ELF-1 (cell line): ENCODE data around the gene STAT6.
A peak's percentile ranks its signal among the peaks of the same experiment; 100 is the strongest.
"Not testable (repeated sequence)": the region's sequence is repeated elsewhere in the genome, so short reads cannot be mapped to it uniquely, and the experiment has no call there.

Source experiments
- DNase-seq: peaks from one replicate; pipeline ENCODE4 v3.0.0-alpha.2; 2016; ENCODE audit warnings: low read depth, low spot score

Gene STAT6

DNA sequence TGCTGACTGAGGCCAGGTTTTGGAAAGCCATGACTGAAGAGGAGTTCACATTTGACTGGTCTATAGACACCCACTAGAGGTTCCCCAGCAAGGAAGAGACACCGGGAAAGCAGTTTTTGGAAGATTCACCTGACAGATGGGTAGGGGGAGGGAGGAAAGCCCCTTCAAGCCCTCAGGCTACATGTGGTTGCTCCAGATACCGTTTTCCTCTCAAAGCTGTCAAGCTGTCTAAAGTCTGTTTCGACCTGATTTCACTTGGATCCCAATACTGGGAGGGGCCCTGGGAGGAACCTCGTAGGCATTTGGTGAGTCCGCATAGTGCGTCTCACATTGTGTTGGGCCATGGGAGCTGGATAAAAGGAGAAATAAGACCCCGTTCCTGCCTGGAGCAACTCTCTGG is 15.4 kb upstream of the STAT6 start:
- DNase-seq = peak; percentile 59

DNA sequence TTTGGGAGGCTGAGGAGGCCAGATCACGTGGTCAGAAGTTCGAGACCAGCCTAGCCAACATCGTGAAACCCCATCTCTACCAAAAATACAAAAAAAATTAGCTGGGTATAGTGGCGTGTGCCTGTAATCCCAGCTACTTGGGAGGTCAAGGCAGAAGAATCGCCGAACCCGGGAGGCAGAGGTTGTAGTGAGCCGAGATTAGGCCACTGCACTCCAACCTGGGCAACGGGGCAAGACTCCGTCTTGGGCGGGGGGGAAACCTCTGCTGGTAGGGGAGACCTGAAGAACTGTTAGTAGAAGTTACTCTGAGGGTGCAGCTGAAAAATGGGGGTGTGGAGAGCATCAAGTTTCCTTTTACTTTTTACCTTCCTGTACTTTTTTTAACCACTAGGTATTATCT is 14.9 kb upstream of the STAT6 start:
- no peak for DNase-seq

GRCh38 chr12:57124261-57124877 is 13.2 kb upstream of the STAT6 start:
- peak; percentile 83 for DNase-seq

GRCh38 chr12:57123813-57124212 is 12.7 kb upstream of the STAT6 start:
- no peak for DNase-seq

GRCh38 chr12:57120718-57121117 is 9.6 kb upstream of the STAT6 start:
- not testable (repeated sequence) for DNase-seq

DNA sequence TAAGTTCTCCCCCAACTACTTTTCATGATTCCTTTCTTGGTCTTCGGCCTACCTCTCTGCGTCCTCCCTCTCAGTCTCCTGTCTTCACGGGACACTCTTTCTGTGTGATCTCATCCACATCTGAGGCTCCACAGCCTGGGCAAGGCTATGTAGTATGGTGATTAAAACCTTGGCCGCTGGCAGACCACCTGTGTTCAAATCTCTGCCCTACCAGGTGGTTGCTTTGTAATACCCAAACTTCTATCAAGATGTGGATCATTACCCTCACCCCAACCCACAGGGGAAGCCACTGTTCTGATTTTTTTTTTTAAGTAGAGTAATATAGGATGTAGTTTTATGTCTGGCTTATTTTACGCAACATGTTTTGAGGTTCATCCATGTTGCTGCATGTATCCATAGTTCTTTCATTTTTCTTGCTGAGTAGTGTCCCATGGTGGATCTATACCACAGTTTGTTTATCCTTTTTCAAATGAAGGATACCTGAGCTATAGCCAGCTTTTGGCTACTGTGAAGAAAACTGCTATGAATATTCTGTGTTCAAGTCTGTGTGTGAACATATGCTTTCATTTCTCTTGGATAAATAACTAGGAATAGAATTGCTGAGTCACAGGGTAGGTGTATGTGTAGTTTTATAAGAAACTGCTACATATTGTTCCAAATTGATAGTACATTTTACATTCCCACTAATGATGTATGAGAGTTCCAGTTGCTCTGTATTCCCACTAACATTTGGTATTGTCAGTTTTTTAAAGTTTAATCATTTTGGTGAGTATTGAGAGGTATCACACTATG is 8.3 kb upstream of the STAT6 start:
- no peak for DNase-seq

DNA sequence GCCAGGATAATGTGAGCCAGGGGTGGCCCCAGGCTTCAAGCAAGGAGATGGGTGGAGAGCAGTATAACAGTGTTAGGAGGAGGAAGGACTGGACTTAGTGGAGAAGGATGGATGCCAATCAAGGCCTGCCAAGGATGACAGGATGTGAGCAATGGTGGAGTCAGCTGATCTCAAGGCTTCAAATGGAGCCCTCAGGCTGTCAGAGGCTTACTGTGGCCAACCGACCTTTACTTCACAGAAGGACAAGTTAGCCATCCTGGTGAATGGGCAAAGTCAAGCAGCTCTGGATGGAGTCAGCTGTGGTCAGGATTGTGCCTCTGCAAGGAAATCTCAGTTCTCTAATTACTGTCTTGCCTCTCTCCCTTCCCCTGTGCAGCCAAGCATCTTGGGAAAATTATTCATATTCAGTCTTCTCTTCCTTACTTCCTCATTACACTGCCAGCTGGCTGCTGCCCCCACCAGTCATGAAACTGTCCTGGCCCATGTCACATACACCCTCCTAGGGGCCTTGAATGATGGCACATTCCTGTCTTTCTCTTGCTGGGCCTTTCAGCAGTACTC is 7.6 kb upstream of the STAT6 start:
- DNase-seq = no peak

DNA sequence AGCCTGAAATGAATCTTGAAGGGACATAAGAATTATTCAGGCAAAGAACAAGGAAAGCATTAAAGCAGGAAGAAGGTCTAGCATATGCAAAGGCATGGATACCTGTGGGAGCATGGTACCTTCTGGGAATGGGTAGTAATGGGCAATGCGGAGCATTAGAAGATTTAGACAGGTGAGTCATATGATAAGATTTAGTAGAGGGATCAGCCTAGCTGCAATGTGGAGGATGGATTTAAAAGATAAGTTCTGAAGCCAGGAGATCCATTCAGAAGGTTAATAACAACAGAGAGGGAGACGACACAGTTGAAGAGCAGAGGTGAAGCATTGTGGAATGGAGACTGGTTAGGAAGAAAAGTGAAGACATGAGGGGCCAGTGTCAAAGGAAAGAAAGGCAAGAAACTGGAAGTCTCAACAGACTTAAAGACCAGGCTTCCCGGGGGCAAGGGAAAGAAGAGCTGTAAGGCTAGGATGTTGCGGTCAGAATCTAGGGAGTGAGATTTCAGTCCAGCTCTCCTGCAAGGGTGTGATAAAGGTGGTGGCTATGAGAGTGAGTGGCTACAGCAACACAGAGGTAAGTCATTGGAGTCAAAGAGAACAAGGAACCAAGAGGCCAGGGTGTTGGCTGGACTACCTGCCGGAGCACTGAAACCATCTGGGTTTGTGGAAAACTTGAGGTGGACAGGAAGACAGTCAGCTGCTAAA is 5.6 kb upstream of the STAT6 start:
- no peak for DNase-seq

DNA sequence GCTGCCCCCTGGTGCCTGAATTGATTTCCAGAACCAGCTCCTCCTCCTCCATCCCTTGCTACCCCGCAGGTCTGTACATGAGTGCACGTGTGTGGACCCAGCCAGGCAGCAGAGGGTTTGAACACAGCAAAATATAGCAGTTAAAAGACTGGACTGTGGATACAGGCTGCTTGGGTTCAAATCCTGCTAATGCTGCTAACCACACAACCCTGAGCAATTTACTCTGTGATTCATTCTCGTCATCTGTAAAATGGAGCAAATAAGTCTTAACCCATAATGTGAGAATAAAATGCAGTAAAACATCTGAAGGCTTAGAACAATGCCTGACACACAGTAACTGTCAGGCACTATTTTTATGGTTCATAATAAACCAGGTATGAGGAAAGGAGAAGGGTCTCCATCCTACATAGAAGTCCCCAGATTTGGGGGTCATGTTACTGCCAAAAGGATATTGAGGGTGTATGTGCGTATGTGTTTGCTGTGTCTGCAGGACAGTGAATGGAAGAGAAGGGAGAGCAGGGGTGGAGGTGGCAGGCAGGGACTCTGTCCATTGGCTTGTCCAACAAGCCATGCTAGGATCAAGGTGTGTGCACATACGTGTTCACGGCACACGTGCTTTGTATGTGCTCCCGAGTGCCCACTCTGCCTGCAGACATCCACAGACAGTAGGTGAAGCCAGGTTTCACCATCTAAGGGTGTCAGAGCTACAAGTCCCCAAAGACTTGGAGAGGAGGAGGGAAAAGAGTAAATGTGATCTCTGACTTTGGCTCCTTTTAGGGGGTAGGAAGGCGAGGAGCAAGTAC is 1.5 kb upstream of the STAT6 start:
- no peak for DNase-seq

- DNase-seq = peak; percentile 90
Observed at GRCh38 chr12:57110104-57111030, 795 bp downstream of the STAT6 start.

DNA sequence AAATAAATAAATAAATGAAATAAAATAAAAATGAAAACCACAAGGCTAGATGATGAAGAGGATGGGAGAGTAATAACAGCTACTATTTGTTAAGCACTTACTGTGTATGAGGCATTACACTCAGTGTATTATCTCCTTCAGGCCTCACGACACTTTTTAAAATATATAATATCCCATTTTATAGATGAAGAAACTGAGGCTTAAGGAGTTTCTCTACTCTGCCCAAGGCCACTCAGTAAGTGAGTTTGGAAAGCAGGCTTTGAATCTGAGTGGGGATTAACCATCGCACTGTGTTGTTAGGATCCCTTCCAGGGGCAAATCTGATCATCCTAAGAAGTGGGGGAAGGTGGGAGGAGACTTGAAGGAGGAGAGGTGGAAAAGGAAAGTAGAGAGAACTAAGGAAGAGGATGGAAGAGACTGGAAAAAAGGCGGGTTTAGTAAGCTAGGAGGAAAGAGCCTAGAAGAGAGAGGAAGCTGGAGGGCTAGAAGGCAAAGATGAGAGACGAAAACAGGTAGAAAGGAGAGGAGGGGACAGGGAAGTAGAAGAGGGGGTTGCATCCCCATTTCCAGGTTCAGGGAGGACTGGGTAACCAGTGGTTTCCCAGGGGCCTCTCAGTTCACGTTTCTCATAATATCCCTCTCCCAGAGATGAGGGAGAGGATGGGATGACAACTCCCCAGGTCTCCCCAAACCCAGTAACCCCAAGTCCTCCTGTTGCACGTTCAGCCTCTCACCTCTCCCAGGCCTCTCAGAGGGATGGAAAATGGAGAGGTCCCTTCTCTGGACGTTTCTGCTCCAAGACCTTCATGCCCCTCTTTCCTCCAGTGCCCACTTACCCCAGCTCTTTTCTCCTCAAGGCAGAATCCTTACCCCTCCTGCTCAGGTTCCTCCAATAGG is 1.7 kb downstream of the STAT6 start:
- no peak for DNase-seq

GRCh38 chr12:57107456-57108155 is 3.6 kb downstream of the STAT6 start:
- DNase-seq = no peak

DNA sequence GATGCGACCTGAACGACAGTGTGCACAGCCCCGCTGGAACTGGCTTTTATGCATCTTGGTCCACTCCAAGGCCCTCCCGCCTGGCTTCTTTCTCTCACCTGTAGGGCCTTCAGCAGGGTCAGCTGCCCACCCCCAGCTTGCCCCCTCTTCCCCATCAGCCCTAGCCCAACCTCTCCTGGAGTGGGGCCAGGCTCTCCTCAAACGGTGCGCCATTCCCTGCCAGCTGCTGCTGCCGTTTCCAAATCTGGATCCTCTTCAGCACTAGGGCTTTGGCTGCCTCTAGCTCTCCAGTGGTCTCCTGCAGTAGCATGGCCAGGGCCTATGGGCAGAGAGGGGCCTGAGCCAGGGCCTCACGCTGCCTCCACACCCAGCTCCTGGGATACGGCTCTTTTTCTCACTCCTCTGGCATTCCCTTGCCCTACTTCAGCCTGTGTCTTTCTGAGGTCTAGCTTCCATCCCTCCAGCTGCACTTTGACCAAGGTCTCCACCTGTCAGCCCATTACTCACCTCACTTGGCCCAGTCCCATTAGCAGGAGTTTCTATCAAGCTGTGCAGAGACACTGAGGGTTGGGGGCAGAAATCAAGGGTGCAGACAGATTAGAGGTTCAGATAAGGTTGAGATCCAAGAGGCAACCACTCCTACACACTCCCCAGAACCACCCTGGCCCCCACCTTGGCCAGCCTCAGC is 5.0 kb downstream of the STAT6 start:
- no peak for DNase-seq

- DNase-seq = no peak
Observed at GRCh38 chr12:57105011-57105753, 6.0 kb downstream of the STAT6 start.

DNA sequence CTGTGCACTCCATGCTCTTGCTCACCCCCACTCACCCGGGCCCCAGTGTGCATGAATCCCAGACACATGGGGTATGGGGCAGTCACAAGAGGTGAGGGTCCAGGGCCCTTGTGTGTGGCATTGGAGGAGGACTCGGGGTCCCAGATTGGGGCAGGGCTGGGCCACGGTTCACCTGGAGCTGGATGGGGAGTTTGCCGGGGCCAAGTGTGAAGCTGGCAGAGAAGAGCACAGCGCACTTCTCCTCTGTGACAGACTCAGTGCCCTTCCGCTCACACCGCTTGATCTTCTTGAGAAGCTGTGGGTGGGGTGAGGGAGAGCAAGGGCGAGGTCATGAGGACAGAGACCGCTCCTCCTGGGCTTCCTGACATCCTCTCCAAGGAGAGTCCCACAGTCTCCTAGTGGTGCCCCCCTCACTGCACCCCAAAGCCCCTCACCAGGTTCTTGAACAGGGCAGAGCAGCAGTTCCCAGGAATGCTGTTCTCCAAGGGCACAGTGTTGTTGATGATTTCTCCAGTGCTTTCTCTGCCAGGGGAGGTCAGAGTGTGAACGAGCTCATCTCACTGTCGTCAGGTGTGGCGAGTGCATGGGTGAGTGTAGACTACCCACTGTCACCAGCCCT is 6.8 kb downstream of the STAT6 start:
- no peak for DNase-seq

DNA sequence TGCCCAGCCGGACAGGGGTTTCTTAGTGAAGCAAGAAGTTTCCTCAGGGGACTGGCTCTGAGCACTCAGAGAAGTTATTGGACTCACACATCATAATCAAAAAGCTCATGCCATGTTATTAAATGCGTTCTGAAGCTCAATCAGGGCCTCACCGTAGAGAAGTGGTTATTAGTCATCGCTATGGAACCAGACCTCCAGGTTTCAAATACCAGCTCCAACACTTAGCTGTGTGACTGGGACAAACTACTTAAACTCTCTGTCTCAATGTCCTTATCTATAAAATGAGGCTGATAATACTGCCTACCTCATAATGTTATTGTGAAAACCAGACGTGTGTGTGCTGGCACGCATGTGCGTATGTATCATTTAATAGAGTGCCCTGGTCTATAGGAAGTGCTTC is 7.3 kb downstream of the STAT6 start:
- no peak for DNase-seq
